PC-3 (cell line): ENCODE data around the gene KRT40.

ENCODE experiments used
- CTCF ChIP-seq: fragments of 300-600 bp; sonication (generic); conservative IDR thresholded peaks from 2 replicates; pipeline ENCODE4 v1.5.1; 2017; ENCODE audit warnings: antibody characterized with exemption, low read depth, mild to moderate bottlenecking, low read length
- EZH2 ChIP-seq: fragments of 300-600 bp; sonication (generic); IDR thresholded peaks from one replicate; pipeline ENCODE4 v1.6.1; 2017; ENCODE audit warnings: antibody characterized with exemption, mild to moderate bottlenecking, low read length; ENCODE audit not compliant: unreplicated experiment
- EZH2phosphoT487 ChIP-seq: fragments of 300-600 bp; sonication (generic); IDR thresholded peaks from 2 replicates; pipeline ENCODE4 v1.6.1; 2018; ENCODE audit warnings: mild to moderate bottlenecking, antibody characterized with exemption, low read length, borderline replicate concordance

- TF ChIP-seq CTCF (no peak), EZH2 (no peak), EZH2phosphoT487 (no peak)
Observed at GRCh38 chr17:40993084-40993483, 9.0 kb upstream of the KRT40 start.
